GM19328 (cell line): ENCODE results near the gene DND1.
"Not testable (repeated sequence)": the region's sequence is repeated elsewhere in the genome, so short reads cannot be mapped to it uniquely, and the experiment has no call there.

Experiments
- ATAC-seq: cut with Tn5 transposase; IDR thresholded peaks from one replicate; pipeline ENCODE4 v1.9.1; 2021; ENCODE audit warnings: mild to moderate bottlenecking, moderate library complexity; ENCODE audit not compliant: unreplicated experiment

Gene DND1

DNA sequence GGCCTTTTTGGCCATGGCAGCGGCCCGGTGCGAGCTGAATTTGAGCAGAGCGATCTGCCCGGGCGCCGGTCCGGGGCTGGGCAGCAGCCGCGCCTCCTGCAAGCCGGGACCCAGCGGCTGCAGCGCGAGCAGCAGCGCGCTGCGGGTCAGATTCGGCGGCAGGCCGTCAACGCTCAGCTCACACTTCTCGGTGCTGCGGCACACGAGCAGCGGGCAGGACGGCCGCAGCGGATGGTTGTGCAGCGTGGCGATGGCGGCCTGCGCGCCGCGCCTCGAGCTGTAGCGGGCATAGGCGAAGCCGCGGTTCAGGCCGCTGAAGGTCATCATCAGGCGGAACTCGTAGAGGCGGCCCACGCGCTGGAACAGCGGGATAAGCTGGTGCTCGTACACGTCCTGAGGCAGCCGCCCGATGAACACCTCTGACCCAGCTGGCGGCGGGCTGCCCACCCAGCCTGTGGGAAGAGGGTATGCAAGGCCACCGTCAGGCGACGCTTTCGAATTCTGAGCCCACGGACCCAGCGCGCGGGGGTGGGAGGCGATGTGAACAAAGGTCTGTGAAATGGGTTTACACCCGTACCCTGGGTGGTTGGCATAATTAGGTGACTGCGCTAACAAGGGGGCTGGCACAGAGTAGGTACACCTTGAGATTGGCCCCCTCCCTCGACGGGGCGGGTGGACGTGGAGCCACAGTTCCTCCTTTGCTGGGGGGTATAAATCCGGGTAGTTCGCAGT, 755 bp downstream of the DND1 start:
- ATAC-seq: no peak

DNA sequence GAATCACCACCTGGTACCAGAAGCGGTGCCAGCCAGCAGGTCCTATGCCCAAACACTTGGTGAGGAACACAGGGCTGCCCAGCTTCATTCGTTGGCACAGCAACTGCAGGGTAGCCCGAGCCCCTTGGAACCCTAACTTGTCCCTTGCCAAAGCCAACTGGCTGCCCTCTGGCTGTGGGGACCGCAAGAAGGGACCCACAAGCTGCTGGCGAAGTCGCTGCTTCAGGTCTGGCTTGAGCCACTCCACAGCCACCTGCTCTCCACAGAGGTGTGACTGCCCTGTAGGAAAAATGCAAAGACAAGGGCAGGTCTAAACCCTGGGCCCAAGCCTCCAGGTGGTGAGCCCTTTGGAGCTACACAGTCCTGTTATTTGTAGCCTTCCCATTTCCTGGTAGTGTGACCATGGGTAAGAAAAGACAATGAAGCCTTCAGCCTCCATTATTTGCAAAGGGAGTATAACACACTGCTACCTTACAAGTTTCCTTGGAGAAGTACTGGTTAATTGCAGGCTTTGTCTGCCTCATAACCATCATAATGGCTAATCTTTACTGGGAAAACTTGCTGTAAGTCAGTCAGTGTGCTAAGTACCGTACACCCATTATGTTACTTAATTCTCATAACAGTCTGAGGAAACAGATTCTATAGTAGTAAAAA, 1.8 kb downstream of the DND1 start:
- ATAC-seq: no peak

DNA sequence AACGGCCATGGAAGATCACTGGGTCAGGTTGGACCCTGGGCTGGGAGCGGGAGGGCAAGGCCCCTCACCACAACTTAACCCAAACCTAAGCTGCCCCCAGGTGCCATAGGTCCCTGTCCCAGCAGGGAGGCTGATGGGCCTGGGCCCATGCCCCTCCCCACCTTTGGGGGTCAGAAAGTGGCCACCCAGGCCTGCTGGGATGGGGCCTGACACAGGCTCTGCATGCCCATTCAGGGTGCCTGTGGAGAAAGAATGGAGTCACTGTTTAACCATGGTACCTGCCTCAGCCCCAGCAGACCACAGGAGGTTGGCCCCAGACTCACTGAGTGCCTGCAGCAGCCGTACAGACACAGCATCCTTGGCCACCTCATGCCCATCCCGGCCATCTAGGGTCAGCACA, 2.3 kb downstream of the DND1 start:
- not testable (repeated sequence) for ATAC-seq

DNA sequence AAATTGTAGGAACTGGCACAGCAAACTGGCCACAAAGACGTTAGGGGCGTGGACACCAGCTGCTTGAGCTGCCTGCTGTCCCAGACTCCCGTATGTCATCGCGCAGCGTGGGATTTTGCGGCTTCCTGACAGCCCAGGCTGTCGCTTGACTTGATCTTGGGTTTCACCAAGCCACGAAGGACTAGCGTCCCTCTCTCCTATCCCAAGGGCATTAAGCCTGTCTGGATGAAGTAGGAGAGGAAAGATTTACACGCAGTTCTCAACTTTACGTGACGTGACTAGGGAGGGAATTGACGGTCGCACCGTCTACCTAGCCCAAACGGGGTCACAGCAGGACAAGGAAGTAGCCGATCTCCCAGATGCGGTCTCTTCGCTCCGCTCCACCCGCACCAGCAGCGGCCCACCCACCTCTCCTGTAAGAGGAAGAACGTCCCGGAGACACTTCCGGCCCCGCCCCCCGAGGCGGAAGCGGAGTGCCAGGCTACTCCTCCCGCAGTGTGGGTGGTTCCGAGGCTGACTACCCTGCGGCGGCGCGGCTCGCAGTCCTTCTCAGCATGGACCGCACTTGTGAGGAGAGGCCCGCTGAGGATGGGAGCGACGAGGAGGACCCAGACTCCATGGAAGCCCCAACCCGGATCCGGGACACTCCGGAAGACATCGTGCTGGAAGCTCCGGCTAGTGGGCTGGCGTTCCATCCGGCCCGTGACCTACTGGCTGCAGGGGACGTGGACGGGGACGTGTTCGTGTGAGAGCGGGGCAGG, 8.8 kb downstream of the DND1 start, which contains the start of gene WDR55:
WDR55 (plus strand) TSS at position 546 of the 761 bp plus-strand sequence; CDS start at position 555, 9 bp downstream.
- peak; percentile 98 for ATAC-seq

DNA sequence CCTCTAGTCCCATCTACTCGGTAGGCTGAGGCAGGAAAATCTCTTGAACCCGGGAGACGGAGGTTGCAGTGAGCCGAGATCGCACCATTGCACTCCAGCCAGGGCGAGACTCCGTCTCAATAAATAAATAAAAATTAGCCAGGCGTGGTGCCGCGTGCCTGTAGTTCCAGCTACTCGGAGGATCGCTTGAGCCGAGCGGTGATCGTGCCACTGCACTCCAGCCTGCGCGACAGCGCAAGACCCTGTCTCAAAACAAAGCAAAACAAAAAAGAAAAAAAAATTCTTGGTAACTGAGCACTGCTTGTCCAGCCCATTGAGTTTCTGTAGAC, 9.4 kb downstream of the DND1 start:
- ATAC-seq: no peak

DNA sequence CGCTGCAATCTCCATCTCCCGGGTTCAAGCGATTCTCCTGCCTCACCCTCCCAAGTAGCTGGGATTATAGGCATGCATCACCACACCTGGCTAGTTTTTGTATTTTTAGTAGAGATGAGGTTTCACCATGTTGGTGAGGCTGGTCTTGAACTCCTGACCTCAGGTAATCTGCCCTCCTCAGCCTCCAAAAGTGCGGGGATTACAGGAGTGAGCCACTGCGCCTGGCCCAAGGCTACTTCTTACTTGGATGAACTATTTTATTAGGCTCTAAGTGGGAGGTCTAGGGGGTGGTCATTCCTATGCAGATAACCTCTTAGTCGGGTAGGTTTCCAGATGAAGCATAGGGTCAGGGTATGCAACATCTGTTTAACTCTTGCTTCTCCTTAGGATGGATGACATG, 13.0 kb downstream of the DND1 start:
- not testable (repeated sequence) for ATAC-seq

DNA sequence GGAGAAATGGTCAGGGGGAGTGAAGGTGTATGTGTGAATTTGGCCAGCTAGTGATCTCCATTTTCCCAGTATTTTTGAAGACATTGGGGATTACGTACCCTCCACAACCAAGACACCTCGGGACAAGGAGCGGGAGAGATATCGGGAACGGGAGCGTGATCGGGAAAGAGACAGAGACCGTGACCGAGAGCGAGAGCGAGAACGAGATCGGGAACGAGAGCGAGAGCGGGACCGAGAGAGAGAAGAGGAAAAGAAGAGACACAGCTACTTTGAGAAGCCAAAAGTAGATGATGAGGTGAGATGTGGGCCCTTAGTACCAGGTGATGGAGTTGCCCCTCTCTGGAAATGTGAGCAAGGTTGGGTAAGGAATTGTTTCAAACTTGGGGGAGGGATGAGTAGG, 14.5 kb downstream of the DND1 start:
- no peak for ATAC-seq

DNA sequence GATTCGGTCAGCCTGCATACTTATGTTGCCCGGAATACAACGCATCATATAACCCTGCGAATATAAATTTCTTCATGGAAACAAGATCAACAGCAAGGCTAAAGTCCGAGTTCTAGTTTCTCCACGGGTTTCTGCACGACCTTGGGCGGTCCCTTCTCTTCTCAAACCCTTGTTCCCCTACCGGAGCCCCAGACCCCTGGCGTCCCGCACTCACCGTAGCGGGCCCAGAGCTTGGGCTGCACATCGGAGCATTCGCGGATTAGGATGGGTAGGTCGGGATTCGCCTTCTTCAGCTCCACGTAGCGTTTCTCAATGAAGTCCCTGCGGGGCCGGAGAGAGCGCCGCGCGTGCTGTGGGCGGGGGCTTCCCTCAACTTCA, 26.3 kb downstream of the DND1 start:
- peak; percentile 7 for ATAC-seq

DNA sequence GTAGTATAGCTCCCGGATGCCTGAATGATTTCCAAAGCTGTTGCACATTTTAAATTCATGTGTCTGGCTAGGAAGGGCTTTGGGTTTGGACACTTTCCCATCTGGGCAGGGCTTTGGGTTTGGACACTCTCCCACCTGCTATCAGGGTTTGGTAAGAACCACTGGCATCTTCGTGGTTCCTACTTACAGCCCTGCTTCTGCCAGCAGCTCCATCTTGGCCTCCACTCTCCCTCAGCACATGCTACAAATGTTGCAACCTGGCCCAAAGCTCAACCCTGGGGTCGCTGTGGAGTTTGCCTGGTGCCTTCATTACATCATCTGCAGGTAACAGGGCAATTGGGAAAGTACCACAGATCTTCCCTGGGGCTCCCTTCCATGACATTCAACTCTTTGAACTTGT, 30.7 kb downstream of the DND1 start:
- no peak for ATAC-seq

DNA sequence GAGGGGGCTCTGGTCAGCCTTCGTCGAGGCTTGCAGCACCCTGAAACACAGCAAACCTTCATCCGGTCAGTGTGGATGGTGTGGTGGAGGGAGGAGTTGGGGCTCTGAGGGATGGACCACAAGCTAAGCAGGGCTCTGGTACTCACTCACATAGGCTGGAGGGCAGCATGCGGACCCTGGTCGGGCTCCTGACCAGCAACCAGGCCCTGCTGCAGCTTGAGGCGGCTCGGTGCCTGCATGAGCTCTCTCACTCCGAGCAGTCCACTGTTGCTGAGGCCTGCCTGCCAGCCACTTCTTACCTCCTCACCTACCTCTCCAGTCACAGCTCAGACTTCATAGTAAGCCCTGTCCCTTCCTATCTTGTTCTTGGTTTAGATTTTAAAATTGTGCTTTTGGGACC, 31.7 kb downstream of the DND1 start:
- ATAC-seq: no peak

DNA sequence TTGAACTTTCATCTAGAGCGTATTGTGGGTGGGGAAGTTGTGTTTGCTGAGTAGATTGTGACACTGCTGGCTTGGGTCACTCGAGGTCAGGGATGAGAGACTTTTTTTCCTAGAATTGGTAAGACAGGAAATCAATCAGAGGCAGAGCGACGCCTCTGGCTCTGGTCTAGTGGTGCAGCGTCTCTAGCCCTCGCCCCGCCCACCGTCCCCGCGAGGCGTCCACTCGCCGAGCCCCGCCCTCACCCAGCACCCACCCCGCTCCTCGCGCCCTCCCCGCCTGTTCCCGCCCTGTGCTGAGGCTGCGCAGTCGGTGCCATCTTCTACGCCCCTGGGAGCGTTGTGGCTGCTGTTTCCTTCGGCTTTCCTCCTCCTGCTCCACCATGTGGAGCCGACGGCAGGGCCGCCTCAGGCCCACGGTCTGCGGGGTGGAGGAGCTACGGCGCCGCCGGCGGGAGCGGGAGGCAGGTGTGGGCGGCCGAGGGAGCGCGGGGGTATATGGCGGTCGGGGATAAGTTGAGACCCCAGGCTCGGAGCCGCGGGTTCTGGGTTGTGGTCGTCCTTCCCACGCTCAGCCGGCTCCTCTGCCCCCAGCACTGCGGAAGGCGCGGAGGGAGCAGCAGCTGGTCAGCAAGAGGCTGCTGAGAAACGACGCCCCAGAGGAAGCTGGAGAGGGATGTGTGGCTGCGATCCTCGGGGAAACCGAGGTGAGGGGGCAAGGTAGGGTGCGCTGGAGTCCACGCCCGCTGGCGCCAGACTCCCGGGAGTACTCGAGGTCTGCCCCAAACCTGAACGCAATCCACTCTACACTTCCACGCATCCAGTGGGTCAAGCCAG, 34.0 kb downstream of the DND1 start, which contains the start of gene TMCO6:
TMCO6 (plus strand) TSS at position 304 of the 834 bp plus-strand sequence; CDS start at position 381, 77 bp downstream.
- peak; percentile 97 for ATAC-seq

DNA sequence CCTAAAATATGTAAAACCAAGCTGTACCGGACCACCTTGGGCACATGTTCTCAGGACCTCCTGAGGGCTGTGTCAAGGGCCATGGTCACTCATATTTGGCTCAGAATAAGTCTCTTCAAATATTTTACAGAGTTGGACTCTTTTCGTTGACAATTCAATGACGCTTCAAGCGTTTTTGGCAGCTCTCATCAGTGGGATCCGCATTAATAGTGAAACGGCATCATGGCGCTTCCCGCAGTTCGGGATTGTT, 34.6 kb downstream of the DND1 start:
- not testable (repeated sequence) for ATAC-seq

DNA sequence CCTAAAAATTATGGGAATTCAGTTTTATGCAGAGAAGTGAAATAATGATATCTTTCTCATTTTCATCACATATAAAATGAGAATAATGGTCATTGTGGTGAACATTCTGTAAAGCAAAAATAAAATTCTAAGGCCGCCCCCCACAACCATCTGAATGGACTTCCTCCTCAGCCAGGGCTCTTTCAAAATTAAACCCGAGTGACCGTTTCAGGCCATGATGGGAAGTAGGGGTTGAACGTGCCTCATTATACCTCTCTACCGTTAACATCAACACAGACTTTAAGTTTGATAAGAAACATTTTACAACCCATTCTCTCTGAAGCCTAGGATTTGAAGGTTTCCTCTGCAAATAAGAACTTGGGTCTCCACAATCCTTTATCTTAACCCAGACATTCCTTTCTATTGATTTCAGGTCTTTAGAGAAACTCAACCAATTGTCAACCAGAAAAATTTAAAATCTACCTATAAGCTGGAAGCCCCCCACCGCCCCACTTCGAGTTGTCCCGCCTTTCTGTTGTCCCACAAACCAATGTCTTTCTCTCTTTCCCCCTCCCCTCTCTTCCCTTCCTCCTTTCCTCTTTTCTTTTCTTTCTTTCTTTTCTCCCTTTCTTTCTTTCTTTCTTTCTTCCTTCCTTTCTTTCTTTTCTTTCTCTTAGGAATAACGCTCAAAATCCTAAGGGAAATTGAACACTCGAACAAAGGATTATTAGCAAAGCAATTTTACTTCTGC, 35.8 kb downstream of the DND1 start:
- ATAC-seq: no peak

DNA sequence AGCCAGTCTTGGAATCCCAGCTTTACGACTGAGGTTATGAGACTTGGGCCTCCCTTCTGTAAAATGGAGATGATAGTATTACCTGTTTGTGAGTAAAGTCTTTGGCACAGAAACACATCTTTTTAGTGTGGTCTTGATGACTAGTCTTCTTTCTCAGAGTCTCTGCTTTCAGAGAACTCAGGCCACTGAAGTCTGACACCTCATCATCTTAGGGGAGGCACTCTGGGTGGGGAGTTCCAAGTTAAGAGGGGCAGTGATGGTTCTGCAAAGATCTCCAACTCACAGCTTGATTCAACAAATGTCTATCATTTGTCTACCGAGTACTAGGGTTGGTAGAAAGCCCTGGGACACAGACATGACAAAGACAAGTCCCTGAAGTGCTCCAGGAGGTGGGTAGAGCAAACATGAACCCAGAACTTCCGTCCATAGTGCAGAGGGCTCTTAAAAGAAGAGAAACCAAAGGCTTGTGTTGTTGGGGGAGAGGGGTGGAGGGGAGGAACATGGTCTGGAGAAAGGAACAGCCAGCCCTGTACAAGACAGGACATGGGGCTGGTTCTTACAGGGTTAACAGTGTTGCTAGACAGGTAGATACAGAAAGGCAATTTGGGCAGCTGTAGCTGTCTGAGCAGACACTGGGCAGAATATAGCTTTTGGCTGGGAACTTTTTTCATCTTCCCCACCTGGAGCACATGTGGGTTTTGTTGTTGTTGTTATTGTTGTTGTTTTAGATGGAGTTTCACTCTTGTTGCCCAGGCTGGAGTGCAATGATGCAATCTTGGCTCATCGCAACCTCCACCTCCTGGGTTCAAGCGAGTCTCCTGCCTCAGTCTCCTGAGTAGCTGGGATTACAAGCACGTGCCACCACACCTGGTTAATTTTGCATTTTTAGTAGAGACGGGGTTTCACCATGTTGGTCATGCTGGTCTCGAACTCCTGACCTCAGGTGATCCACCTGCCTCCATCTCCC, 37.8 kb downstream of the DND1 start:
- ATAC-seq: no peak

DNA sequence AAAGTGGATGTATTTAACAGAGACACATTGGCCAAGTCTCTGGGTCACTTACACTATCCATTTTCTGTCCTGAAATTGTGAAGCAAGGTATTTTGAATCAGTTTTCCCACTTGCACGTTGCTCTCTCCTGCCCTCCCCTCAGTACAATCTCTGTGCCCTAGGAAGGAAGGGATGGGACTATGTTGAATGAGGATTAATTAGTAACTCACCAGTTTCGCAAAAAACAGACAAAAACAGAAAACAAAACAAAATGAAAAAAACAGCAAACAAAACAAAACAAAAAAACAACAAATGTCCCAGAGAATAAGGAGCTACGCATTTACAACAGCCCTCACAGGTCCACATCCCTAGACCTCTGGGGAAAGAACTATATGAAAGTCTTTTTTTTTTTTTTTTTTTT, 39.3 kb downstream of the DND1 start:
- ATAC-seq: no peak

DNA sequence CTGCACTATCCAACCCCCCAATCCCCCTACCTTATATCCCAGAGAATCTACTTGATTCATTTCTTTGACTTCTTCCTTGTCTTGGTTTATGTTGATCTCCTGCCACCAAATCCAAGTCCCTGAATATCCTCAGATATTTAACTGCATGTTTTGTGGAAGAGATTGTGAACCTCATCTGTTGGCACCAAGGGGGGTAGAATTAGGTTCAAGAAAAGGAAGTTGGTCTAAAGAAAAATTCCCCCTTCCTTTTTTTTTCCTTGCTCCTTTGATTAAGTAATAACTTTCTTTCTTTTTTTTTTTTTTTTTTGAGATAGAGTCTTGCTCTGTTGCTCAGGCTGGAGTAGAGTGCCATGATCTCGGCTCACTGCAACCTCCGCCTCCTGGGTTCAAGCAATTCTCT, 39.9 kb downstream of the DND1 start:
- no peak for ATAC-seq

DNA sequence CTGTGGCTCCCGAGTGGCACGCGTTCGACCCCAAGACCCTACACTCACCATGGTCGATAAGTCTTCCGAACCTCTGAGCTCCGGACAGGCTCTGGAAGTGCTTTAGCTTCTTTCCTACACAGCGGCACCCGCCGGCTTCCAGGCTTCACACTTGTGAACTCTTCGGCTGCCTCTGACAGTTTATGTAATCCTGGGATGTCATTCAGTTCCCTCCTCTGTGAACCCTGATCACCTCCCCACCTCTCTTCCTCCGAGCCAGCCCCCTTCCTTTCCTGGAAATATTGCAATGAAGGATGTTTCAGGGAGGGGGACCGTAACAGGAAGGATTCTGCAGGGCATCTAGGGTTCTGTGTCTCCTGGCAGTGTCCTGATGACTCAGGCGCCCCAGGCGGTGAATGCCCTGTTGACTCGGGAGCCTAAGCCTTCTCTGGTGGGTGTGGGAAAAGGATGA, 40.3 kb downstream of the DND1 start, which contains the start of gene CD14:
CD14 (minus strand) TSS at position 155 of the 451 bp plus-strand sequence; CDS start at position 51, 104 bp downstream.
- ATAC-seq: no peak

DNA sequence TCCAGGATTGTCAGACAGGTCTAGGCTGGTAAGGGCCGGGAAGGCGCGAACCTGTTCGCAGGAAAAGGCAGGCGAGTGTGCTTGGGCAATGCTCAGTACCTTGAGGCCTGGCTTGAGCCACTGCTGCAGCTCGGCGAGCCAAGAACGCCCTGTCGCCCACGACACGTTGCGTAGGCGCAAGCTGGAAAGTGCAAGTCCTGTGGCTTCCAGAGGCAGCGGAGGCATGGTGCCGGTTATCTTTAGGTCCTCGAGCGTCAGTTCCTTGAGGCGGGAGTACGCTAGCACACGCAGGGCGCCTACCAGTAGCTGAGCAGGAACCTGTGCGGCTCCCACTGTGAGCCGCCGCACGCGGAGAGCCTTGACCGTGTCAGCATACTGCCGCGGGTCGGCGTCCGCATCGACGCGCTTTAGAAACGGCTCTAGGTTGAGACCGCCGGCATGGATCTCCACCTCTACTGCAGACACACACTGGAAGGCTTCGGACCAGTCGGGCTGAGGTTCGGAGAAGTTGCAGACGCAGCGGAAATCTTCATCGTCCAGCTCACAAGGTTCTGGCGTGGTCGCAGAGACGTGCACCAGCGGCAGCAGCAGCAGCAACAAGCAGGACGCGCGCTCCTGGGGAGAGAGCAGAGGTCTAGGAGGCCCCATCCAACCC, 40.9 kb downstream of the DND1 start:
- no peak for ATAC-seq
